ENCODE measurements around the gene RPL39. TPM values are rescaled to one million over a fixed set of nuclear protein-coding genes. Genes with fewer than 3 reads are reported as not detected.
A peak's percentile ranks its signal among the peaks of the same experiment; 100 is the strongest.
"Not testable (repeated sequence)": the region's sequence is repeated elsewhere in the genome, so short reads cannot be mapped to it uniquely, and the experiment has no call there.

RPL39 gene
- polyA plus RNA-seq, 3 donors, result 1,908 to 2,198 (median 1,931) TPM

DNA sequence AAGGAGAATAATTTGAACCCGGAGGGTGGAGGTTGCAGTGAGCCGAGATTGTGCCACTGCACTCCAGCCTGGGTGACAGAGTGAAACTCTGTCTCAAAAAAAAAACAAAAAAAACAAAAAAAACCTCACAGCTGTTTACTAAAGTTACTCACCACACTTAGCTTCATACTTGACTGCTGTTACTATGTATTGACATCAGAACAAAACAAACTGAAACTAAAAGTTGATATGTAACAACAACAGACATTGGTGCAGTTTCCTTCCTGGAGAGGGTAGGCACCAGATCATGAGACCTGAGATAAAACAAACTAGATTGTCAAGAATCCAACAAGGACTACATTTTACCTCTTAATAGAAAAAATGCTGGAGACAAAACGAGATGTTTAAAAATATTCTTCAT is 30.3 kb upstream of the RPL39 start:
- DNase-seq; H2AFZ ChIP-seq (ENCODE audit: insufficient read depth, low read depth, low read length, poor library complexity, severe bottlenecking); H3K9me3 Mint-ChIP-seq; H3K9ac ChIP-seq (ENCODE audit: insufficient read depth, low read length, poor library complexity, severe bottlenecking); H3K27me3 ChIP-seq (ENCODE audit: control insufficient read depth in 2 of 2, insufficient read depth in 2 of 2, low read length in 2 of 2); H3K4me1 Mint-ChIP-seq; H3K4me3 ChIP-seq (replicated peaks in 1 of 3; ENCODE audit: low read depth in 2 of 3, low read length in 3 of 3); H3K27ac ChIP-seq (ENCODE audit: low read depth in 1 of 2, low read length in 2 of 2); H3K4me1 ChIP-seq (ENCODE audit: control insufficient read depth in 1 of 2, insufficient read depth in 2 of 2, low read length in 2 of 2); H3K9me3 ChIP-seq (replicated peaks in 1 of 2; ENCODE audit: control insufficient read depth in 1 of 2, insufficient read depth in 1 of 2, low read length in 2 of 2); H3K79me2 ChIP-seq (ENCODE audit: insufficient read depth, low read length); H3K4me3 Mint-ChIP-seq; H3K4me2 ChIP-seq (replicated peaks; ENCODE audit: extremely low read depth, low read length, poor library complexity, severe bottlenecking); H3K27me3 Mint-ChIP-seq (ENCODE audit: low read depth in 3 of 3); H3K36me3 ChIP-seq (replicated peaks in 1 of 2; ENCODE audit: control insufficient read depth in 1 of 2, insufficient read depth in 2 of 2, low read length in 2 of 2); H3K36me3 Mint-ChIP-seq; H4K20me1 ChIP-seq (ENCODE audit: insufficient read depth, low read length); intact Hi-C loops (cut with micrococcal nuclease): not testable (repeated sequence)
- peak overlapping the region in 1 of 7 donors; percentile 37 for H3K27ac Mint-ChIP-seq
- WGBS (ENCODE audit: insufficient coverage), result no CpG with 5 or more reads among the region's 3 CpGs

DNA sequence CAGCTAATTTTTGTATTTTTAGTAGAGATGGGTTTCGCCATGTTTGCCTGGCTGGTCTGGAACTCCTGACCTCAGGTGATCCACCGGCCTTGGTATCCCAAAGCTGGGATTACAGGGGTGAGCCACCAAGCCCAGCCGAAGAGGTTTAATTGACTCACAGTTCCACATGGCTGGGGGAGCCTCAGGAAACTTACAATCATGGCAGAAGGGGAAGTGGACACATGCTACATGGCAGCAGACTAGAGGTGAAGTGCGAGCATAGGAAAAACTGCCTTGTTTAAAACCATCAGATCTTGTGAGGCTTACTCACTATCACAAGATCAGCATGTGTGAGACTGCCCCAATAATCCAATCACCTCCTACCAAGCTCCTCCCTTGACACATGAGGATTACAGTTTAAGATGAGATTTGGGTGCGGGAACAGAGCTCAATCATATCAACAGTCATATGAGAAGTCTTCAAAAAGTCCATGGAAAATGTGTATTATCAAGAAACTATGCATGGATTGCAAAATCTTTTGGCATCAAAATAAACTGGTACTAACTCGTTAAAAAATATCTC is 25.8 kb upstream of the RPL39 start:
- TF ChIP-seq, protein P1, sequence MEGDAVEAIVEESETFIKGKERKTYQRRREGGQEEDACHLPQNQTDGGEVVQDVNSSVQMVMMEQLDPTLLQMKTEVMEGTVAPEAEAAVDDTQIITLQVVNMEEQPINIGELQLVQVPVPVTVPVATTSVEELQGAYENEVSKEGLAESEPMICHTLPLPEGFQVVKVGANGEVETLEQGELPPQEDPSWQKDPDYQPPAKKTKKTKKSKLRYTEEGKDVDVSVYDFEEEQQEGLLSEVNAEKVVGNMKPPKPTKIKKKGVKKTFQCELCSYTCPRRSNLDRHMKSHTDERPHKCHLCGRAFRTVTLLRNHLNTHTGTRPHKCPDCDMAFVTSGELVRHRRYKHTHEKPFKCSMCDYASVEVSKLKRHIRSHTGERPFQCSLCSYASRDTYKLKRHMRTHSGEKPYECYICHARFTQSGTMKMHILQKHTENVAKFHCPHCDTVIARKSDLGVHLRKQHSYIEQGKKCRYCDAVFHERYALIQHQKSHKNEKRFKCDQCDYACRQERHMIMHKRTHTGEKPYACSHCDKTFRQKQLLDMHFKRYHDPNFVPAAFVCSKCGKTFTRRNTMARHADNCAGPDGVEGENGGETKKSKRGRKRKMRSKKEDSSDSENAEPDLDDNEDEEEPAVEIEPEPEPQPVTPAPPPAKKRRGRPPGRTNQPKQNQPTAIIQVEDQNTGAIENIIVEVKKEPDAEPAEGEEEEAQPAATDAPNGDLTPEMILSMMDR (IDR thresholded peaks at IDR 0.05), result no peak
- no peak overlapping the region for H3K27ac ChIP-seq (ENCODE audit: low read depth in 1 of 2, low read length in 2 of 2)
- Mint-ChIP-seq H3K4me1 (peaks cover 2% of the 10 kb centered on the region), H3K4me3 (no peak overlapping the region), H3K27me3 (ENCODE audit: low read depth in 3 of 3) (peaks cover 0 to 4% (median 0%) of the 10 kb centered on the region in 3 donors), H3K36me3 (no peaks in the 10 kb centered on the region), H3K9me3 (peaks cover 0 to 4% (median 0%) of the 10 kb centered on the region in 7 donors), H3K27ac (no peak overlapping the region)
- no CpG with 5 or more reads among the region's 6 CpGs for WGBS (ENCODE audit: insufficient coverage)
- DNase-seq, result peak in 1 of 3 donors; percentile 12
- no peaks in the 10 kb centered on the region for H4K20me1 ChIP-seq (ENCODE audit: insufficient read depth, low read length)
- no peaks in the 10 kb centered on the region for H3K27me3 ChIP-seq (ENCODE audit: control insufficient read depth in 2 of 2, insufficient read depth in 2 of 2, low read length in 2 of 2)
- H3K4me1 ChIP-seq (ENCODE audit: control insufficient read depth in 1 of 2, insufficient read depth in 2 of 2, low read length in 2 of 2), result no peaks in the 10 kb centered on the region
- no peak overlapping the region for H3K4me3 ChIP-seq (replicated peaks in 1 of 3; ENCODE audit: low read depth in 2 of 3, low read length in 3 of 3)
- H3K36me3 ChIP-seq (replicated peaks in 1 of 2; ENCODE audit: control insufficient read depth in 1 of 2, insufficient read depth in 2 of 2, low read length in 2 of 2), result no peaks in the 10 kb centered on the region
- intact Hi-C loops (cut with micrococcal nuclease), result no loop called here
- H3K4me2 ChIP-seq (replicated peaks; ENCODE audit: extremely low read depth, low read length, poor library complexity, severe bottlenecking), result no peak overlapping the region
- H3K9ac ChIP-seq (ENCODE audit: insufficient read depth, low read length, poor library complexity, severe bottlenecking), result no peak overlapping the region
- no peaks in the 10 kb centered on the region for H3K79me2 ChIP-seq (ENCODE audit: insufficient read depth, low read length)
- no peak overlapping the region for H2AFZ ChIP-seq (ENCODE audit: insufficient read depth, low read depth, low read length, poor library complexity, severe bottlenecking)
- H3K9me3 ChIP-seq (replicated peaks in 1 of 2; ENCODE audit: control insufficient read depth in 1 of 2, insufficient read depth in 1 of 2, low read length in 2 of 2), result no peaks in the 10 kb centered on the region
